ENCODE measurements around the gene CYP19A1.

CYP19A1 gene

GRCh38 chr15:51229907-51230330, 108.5 kb downstream of the CYP19A1 start:
- Histone ChIP-seq H3K9ac (ENCODE audit: low read length) (no peak overlapping the region), H3K36me3 (ENCODE audit: control insufficient read depth, insufficient read depth, low read length) (no peaks in the 10 kb centered on the region), H3K27me3 (ENCODE audit: control insufficient read depth, insufficient read depth, low read length) (peaks cover 3% of the 10 kb centered on the region), H3K27ac (ENCODE audit: low read depth, low read length) (no peak overlapping the region), H3K4me3 (ENCODE audit: low read length) (no peak overlapping the region), H3K4me1 (ENCODE audit: control insufficient read depth, insufficient read depth, low read length) (no peaks in the 10 kb centered on the region)

DNA sequence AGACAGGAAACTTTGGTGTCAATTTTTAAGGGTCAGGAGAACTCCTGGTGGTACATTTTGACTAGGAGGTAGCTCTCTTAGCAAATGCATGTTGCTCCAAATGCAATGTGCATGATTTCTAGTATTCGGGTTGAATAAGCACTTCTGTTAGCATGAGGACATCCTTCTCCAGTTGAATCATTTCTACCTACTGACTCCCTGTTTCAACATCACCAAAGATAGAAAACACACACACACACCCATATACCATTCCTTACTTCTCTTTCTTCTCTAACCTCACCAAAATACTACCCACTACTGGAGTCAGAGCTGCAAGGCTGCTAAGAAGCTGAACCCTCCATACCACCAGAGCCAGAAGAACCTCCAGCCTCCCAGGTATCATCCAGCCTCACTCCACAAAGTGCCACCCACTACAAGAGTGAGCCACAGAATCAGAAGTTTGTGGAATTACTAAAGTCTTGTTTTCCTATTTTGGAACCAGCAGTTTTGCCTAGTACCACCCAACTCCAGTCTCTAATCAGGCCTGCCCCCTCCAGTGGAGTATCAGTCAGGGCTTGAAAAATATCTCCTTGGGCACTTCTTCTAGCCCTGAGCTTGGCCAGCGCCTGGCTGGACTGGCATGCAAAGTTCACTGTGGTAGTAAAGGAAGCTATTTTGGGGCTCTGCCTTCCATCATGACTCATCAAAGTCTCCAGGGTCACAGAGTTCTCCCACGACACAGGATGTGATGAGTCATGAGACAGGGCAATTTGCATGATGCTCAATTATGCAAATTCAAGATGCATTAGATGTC, 110.3 kb downstream of the CYP19A1 start:
- H3K4me1 ChIP-seq (ENCODE audit: control insufficient read depth, insufficient read depth, low read length), result no peaks in the 10 kb centered on the region
- no peak overlapping the region for H3K27ac ChIP-seq (ENCODE audit: low read depth, low read length)
- H3K4me3 ChIP-seq (ENCODE audit: low read length), result no peak overlapping the region
- H3K27me3 ChIP-seq (ENCODE audit: control insufficient read depth, insufficient read depth, low read length), result peaks cover 3% of the 10 kb centered on the region
- no peak overlapping the region for H3K9ac ChIP-seq (ENCODE audit: low read length)
- no peaks in the 10 kb centered on the region for H3K36me3 ChIP-seq (ENCODE audit: control insufficient read depth, insufficient read depth, low read length)

- no peaks in the 10 kb centered on the region for H3K36me3 ChIP-seq (ENCODE audit: control insufficient read depth, insufficient read depth, low read length)
- H3K9ac ChIP-seq (ENCODE audit: low read length), result no peak overlapping the region
- H3K27ac ChIP-seq (ENCODE audit: low read depth, low read length), result no peak overlapping the region
- H3K4me1 ChIP-seq (ENCODE audit: control insufficient read depth, insufficient read depth, low read length), result no peaks in the 10 kb centered on the region
- peaks cover 3% of the 10 kb centered on the region for H3K27me3 ChIP-seq (ENCODE audit: control insufficient read depth, insufficient read depth, low read length)
- H3K4me3 ChIP-seq (ENCODE audit: low read length), result no peak overlapping the region
Measured at GRCh38 chr15:51226576-51227210, 111.7 kb downstream of the CYP19A1 start.

GRCh38 chr15:51224428-51224827, 114.0 kb downstream of the CYP19A1 start:
- peaks cover 3% of the 10 kb centered on the region for H3K27me3 ChIP-seq (ENCODE audit: control insufficient read depth, insufficient read depth, low read length)
- no peak overlapping the region for H3K27ac ChIP-seq (ENCODE audit: low read depth, low read length)
- no peaks in the 10 kb centered on the region for H3K36me3 ChIP-seq (ENCODE audit: control insufficient read depth, insufficient read depth, low read length)
- H3K4me1 ChIP-seq (ENCODE audit: control insufficient read depth, insufficient read depth, low read length), result no peaks in the 10 kb centered on the region
- H3K4me3 ChIP-seq (ENCODE audit: low read length), result no peak overlapping the region
- no peak overlapping the region for H3K9ac ChIP-seq (ENCODE audit: low read length)

DNA sequence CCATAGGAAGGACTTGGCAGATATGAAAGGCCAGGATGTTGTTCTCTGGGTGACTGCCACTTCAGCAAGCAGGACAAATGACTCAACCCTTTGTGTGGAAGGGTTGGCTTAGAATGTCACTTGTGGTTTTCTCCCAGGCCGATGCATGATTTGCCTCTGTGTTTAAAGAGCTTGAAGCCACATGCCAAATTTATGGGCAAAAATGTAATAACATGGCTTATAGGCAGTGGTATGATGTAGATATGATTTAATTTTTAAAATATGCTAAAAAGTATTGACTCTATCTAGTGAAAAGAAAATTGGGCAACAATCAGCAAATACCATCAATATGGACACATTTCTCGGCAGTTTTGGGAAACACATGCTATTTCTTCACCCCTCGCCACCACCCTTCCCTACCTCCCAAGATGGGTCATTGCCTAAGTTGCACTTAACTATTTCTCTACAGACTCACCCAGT, 114.6 kb downstream of the CYP19A1 start:
- Histone ChIP-seq H3K27me3 (ENCODE audit: control insufficient read depth, insufficient read depth, low read length) (peaks cover 3% of the 10 kb centered on the region), H3K4me1 (ENCODE audit: control insufficient read depth, insufficient read depth, low read length) (no peaks in the 10 kb centered on the region), H3K9ac (ENCODE audit: low read length) (no peak overlapping the region), H3K36me3 (ENCODE audit: control insufficient read depth, insufficient read depth, low read length) (no peaks in the 10 kb centered on the region), H3K27ac (ENCODE audit: low read depth, low read length) (no peak overlapping the region), H3K4me3 (ENCODE audit: low read length) (no peak overlapping the region)

DNA sequence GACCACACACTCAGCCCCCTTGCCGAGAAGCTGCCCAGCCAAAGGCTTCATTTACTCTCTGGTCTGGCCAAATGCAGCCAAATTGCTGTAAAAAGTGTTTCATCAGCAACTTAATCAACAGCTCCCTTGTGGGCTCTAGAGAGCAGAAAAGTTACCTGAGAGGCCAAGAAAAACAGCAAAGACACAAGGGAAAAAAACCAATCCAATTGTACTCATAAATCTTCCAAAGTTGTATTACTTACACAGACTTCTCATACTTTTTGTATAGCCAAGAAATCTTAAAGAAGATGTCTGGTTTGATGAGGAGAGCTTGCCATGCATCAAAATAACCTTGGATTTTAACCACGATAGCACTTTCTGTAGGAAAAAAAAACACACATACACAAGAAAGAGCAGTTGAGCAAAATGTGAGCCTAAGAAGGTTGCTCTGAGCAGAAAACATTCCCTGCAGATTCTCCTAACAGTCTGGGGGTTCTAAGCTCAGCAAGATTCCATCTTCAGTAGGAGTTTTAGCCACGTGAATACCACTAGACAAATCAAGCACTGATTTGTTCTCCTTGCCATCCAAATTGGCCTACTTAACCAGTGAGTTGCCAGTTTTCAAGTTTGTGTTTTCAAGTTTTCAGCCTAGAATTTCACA, 120.0 kb downstream of the CYP19A1 start:
- H3K9ac ChIP-seq (ENCODE audit: low read length), result no peak overlapping the region
- H3K4me1 ChIP-seq (ENCODE audit: control insufficient read depth, insufficient read depth, low read length), result no peaks in the 10 kb centered on the region
- no peak overlapping the region for H3K27ac ChIP-seq (ENCODE audit: low read depth, low read length)
- no peak overlapping the region for H3K4me3 ChIP-seq (ENCODE audit: low read length)
- no peaks in the 10 kb centered on the region for H3K36me3 ChIP-seq (ENCODE audit: control insufficient read depth, insufficient read depth, low read length)
- H3K27me3 ChIP-seq (ENCODE audit: control insufficient read depth, insufficient read depth, low read length), result no peaks in the 10 kb centered on the region

GRCh38 chr15:51212909-51213308, 125.5 kb downstream of the CYP19A1 start:
- no peak overlapping the region for H3K9ac ChIP-seq (ENCODE audit: low read length)
- no peaks in the 10 kb centered on the region for H3K36me3 ChIP-seq (ENCODE audit: control insufficient read depth, insufficient read depth, low read length)
- no peak overlapping the region for H3K27ac ChIP-seq (ENCODE audit: low read depth, low read length)
- no peak overlapping the region for H3K4me3 ChIP-seq (ENCODE audit: low read length)
- no peaks in the 10 kb centered on the region for H3K4me1 ChIP-seq (ENCODE audit: control insufficient read depth, insufficient read depth, low read length)
- no peaks in the 10 kb centered on the region for H3K27me3 ChIP-seq (ENCODE audit: control insufficient read depth, insufficient read depth, low read length)

DNA sequence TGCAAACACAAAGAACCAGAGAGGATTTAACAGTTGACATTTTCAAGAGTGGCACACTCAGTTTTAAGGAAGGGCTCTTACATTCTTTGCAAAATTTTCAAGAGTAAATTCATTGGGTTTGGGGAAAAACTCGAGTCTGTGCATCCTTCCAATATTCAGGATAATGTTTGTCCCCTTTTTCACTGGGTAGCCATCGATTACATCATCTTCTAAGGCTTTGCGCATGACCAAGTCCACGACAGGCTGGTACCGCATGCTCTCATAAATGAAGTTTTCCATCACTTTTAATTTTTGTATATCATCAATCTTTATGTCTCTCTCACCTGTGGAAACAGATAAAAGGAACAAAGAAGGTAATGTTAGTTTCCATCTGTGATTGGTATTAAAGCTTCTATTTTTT, 126.2 kb downstream of the CYP19A1 start:
- Histone ChIP-seq H3K4me1 (ENCODE audit: control insufficient read depth, insufficient read depth, low read length) (no peaks in the 10 kb centered on the region), H3K9ac (ENCODE audit: low read length) (no peak overlapping the region), H3K27ac (ENCODE audit: low read depth, low read length) (no peak overlapping the region), H3K27me3 (ENCODE audit: control insufficient read depth, insufficient read depth, low read length) (no peaks in the 10 kb centered on the region), H3K4me3 (ENCODE audit: low read length) (no peak overlapping the region), H3K36me3 (ENCODE audit: control insufficient read depth, insufficient read depth, low read length) (no peaks in the 10 kb centered on the region)

DNA sequence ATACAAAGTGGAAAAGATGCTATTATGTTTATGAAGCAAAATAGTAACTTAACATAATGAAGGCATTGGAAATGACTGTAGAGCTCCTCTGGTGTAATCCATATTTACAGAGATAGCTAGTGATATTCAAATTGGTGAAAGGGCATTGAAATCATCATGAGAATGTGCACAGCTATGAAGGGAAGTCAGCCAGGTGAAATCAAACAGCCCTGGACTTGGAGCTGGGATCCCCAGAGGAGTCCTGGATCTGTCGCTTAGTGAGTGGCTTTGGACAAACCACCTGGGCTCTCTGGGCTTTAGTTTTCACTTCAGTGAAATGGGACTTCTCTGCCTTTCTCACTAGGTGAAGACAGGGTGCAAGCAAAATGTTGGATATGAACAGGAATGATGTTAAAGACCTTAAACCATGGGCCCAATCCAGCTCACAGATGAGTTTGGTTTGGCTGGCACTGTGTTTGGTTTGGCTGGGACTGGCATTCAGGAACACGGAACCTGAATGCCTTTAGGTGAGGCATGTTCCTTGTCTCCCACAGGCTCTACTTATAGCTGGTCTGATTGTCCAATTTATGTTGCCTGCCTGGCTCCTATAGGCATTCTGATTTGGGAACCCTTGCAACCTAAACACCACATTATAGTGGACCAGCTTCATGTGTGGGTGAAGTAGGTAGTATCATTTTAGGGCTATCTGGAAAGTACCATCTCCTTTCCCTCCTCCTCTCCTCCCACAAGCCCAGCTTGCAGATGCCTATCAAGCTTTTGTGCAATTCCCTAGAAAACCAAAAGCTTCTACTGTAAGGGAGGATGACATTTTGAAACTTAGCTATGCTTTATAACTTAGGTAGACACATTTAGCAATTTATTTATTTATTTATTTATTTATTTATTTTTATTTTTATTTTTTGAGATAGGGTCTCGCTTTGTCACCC, 133.1 kb downstream of the CYP19A1 start:
- Histone ChIP-seq H3K27me3 (ENCODE audit: control insufficient read depth, insufficient read depth, low read length) (no peaks in the 10 kb centered on the region), H3K4me1 (ENCODE audit: control insufficient read depth, insufficient read depth, low read length) (no peaks in the 10 kb centered on the region), H3K36me3 (ENCODE audit: control insufficient read depth, insufficient read depth, low read length) (no peaks in the 10 kb centered on the region), H3K4me3 (ENCODE audit: low read length) (no peak overlapping the region), H3K9ac (ENCODE audit: low read length) (no peak overlapping the region), H3K27ac (ENCODE audit: low read depth, low read length) (no peak overlapping the region)

- Histone ChIP-seq H3K4me3 (ENCODE audit: low read length) (no peak overlapping the region), H3K27me3 (ENCODE audit: control insufficient read depth, insufficient read depth, low read length) (no peaks in the 10 kb centered on the region), H3K27ac (ENCODE audit: low read depth, low read length) (no peak overlapping the region), H3K36me3 (ENCODE audit: control insufficient read depth, insufficient read depth, low read length) (no peaks in the 10 kb centered on the region), H3K9ac (ENCODE audit: low read length) (no peak overlapping the region), H3K4me1 (ENCODE audit: control insufficient read depth, insufficient read depth, low read length) (no peaks in the 10 kb centered on the region)
Measured at GRCh38 chr15:51203797-51204196, 134.6 kb downstream of the CYP19A1 start.

DNA sequence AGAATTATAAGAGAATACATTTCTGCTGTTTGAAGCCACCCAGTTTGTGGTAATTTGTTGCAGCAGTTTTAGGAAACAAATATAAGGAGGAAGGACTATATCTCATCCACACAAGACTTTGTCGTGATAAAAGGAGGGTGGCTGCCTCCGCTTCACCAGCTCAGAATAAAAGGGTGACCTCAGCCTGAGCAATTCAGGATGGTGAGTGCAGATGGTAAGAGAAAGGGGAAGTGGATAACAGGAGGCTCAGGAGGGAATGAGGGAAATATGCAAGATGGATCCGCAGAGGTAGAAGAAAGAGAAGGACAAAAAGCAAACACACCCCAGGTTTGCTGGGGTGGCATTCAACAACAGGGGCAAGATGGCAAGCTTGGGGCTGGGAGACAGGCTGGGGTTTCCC, 135.6 kb downstream of the CYP19A1 start:
- no peak overlapping the region for H3K9ac ChIP-seq (ENCODE audit: low read length)
- H3K4me1 ChIP-seq (ENCODE audit: control insufficient read depth, insufficient read depth, low read length), result no peaks in the 10 kb centered on the region
- no peaks in the 10 kb centered on the region for H3K36me3 ChIP-seq (ENCODE audit: control insufficient read depth, insufficient read depth, low read length)
- H3K4me3 ChIP-seq (ENCODE audit: low read length), result no peak overlapping the region
- no peaks in the 10 kb centered on the region for H3K27me3 ChIP-seq (ENCODE audit: control insufficient read depth, insufficient read depth, low read length)
- no peak overlapping the region for H3K27ac ChIP-seq (ENCODE audit: low read depth, low read length)

DNA sequence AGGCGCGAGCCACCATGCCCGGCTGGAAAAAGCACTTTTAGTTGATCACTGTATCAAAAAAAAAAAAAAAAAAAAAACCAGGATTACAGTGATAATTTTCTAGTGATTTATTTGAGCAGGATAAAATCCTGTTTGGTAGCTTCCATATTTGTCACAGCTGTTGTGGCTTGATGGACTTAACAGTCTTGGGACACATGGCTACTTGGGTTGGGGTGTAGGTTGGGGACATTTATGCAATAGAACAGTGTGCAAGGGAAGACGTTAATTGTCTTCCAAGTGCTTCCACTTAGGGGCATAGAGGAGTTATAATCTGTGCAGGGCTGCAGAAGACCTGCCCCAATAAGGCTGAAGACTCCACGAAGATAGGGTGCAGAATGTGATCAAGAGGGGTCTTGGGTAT, 136.8 kb downstream of the CYP19A1 start:
- Histone ChIP-seq H3K9ac (ENCODE audit: low read length) (no peak overlapping the region), H3K36me3 (ENCODE audit: control insufficient read depth, insufficient read depth, low read length) (no peaks in the 10 kb centered on the region), H3K4me1 (ENCODE audit: control insufficient read depth, insufficient read depth, low read length) (no peaks in the 10 kb centered on the region), H3K27ac (ENCODE audit: low read depth, low read length) (no peak overlapping the region), H3K27me3 (ENCODE audit: control insufficient read depth, insufficient read depth, low read length) (no peaks in the 10 kb centered on the region), H3K4me3 (ENCODE audit: low read length) (no peak overlapping the region)

Data from rectal smooth muscle tissue (tissue), 1 donor.